Activated CD8-positive, alpha-beta memory T cell treated with anti-CD3 and anti-CD28 coated beads, Interleukin-2, amount 10 ng/mL, durations not matched to agents 7 days and 5 days (primary cell): ENCODE measurements around the gene NSMF. TPM values are rescaled to one million over a fixed set of nuclear protein-coding genes. Genes with fewer than 3 reads are reported as not detected.

ENCODE experiments used
- ATAC-seq: fragments of 150-1000 bp; cut with Tn5 transposase; one replicate; pipeline ENCODE4 v1.10.0; 2021; ENCODE audit warnings: moderate library complexity
- CTCF ChIA-PET: fragments of 350-600 bp; sonication (Branson Sonifier 250); formaldehyde crosslinking; loops from one replicate; lab custom pipeline; 2021; ENCODE audit warnings: antibody characterized with exemption; lab: Charles Lee
- DNase-seq: peaks from one replicate; pipeline ENCODE4 v3.0.0-alpha.2; 2020
- H3K27ac Mint-ChIP-seq: one replicate; pipeline ENCODE4 v1.8.0; 2021; ENCODE audit warnings: mild to moderate bottlenecking, mixed read lengths
- H3K27me3 Mint-ChIP-seq: one replicate; pipeline ENCODE4 v1.8.0; 2021; ENCODE audit warnings: mixed read lengths
- H3K36me3 Mint-ChIP-seq: one replicate; pipeline ENCODE4 v1.8.0; 2021; ENCODE audit warnings: mild to moderate bottlenecking, mixed read lengths
- H3K4me1 Mint-ChIP-seq: one replicate; pipeline ENCODE4 v1.8.0; 2021; ENCODE audit warnings: mixed read lengths
- H3K4me3 Mint-ChIP-seq: one replicate; pipeline ENCODE4 v1.8.0; 2021; ENCODE audit warnings: mild to moderate bottlenecking, moderate library complexity, mixed read lengths
- H3K9me3 Mint-ChIP-seq: one replicate; pipeline ENCODE4 v1.8.0; 2022; ENCODE audit warnings: low read depth, mixed read lengths
- microRNA-seq: library from miRNA; unstranded; fragments of <30 nt; microRNA quantifications from one replicate; pipeline ENCODE4 v1.2.0, GENCODE V29; 2022
- total RNA-seq, 2 experiments: library from RNA; stranded (reverse); gene quantifications; one replicate each; pipeline ENCODE4 v1.2.3, GENCODE V29; 2021

The NSMF gene
- total RNA-seq, 2 experiments from 2014 or later, result 35.8 to 42.1 TPM

GRCh38 chr9:137406085-137406760 lies 52.9 kb downstream of the NSMF start:
- CTCF ChIA-PET, result interaction anchor here (0.9 kb wide), 1 partner anchor 104 kb away, joined by 3 read pairs; the partner anchor contains the start of gene NRARP
- Mint-ChIP-seq H3K36me3 (peaks cover 4% of the 10 kb centered on the region), H3K4me1 (peaks cover 7% of the 10 kb centered on the region), H3K27ac (no peak overlapping the region), H3K9me3 (no peaks in the 10 kb centered on the region), H3K4me3 (no peak overlapping the region), H3K27me3 (peaks cover 8% of the 10 kb centered on the region)
- DNase-seq (no peak), ATAC-seq (no peak)

DNA sequence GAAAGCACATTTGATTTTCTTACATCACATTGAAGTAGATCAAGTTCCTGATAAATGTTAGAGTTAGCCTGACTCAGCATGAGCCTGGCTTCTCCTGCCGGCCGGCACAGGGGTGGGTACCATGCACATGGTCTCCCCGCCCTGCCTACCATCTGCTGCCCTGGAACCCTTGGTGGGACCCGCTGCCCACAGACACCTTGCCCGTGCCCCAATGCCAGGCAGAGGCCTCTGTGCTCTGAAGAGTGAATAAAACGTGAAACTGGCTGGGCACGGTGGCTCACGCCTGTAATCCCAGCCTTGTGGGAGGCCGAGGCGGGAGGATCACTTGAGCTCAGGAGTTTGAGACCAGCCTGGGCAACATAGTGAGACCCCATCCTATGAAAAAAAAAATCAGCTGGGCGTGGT lies 53.5 kb downstream of the NSMF start:
- H3K4me3 Mint-ChIP-seq, result no peak overlapping the region

GRCh38 chr9:137404961-137405567 lies 54.1 kb downstream of the NSMF start:
- ATAC-seq, result no peak
- DNase-seq, result no peak
- Mint-ChIP-seq H3K9me3 (no peaks in the 10 kb centered on the region), H3K4me1 (peaks cover 4% of the 10 kb centered on the region), H3K4me3 (no peak overlapping the region), H3K27me3 (peaks cover 8% of the 10 kb centered on the region), H3K27ac (no peak overlapping the region), H3K36me3 (peaks cover 4% of the 10 kb centered on the region)
- CTCF ChIA-PET, result no interaction called here

More for the DNA sequence above, 53.5 kb downstream of the NSMF start:
- H3K27me3 Mint-ChIP-seq, result peaks cover 8% of the 10 kb centered on the region
- peaks cover 7% of the 10 kb centered on the region for H3K4me1 Mint-ChIP-seq
- no peaks in the 10 kb centered on the region for H3K9me3 Mint-ChIP-seq
- CTCF ChIA-PET, result interaction anchor here (0.9 kb wide), 1 partner anchor 103 kb away, joined by 3 read pairs; the partner anchor contains the start of gene NRARP
- H3K36me3 Mint-ChIP-seq, result peaks cover 4% of the 10 kb centered on the region
- DNase-seq, result no peak
- H3K27ac Mint-ChIP-seq, result no peak overlapping the region
- no peak for ATAC-seq

DNA sequence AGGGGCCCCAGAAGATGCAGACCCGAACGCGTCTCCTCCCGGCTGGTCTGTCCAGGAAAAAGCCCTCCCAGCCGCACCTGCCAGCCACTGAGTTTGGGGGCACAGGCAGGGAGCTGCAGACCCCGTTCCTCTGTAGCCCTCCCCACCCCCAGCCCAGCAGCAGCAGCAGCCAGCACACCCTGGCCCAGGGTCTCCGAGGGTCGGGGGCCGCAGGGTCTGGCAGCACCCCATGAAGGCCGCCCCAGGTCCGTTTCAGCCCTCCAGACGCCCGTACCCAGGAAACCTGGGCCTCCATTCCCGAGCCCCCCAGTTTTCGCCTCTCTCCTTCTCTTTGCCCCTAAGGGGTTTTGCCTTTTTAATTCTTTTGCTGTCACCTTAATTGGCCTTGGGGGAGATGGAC lies 55.9 kb downstream of the NSMF start:
- no peak for ATAC-seq
- H3K27ac Mint-ChIP-seq, result no peak overlapping the region

DNA sequence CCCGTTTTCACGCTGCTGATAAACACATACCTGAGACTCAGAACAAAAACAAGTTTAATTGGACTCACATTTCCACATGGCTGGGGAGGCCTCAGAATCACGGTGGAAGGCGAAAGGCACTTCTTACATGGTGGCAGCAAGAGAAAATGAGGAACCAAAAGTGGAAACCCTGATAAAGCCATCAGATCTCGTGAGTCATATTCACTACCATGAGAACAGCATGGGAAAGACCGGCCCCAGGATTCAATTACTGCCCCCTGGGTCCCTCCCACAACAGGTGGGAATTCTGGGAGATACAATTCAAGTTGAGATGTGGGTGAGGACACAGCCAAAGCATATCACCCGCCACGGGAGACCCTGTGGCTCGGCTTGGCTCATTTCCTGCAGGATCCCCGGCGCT lies 56.4 kb downstream of the NSMF start:
- CTCF ChIA-PET, result no interaction called here
- H3K9me3 Mint-ChIP-seq, result no peaks in the 10 kb centered on the region
- peaks cover 6% of the 10 kb centered on the region for H3K27me3 Mint-ChIP-seq
- peaks cover 3% of the 10 kb centered on the region for H3K4me1 Mint-ChIP-seq
- ATAC-seq (no peak), DNase-seq (no peak)
- H3K36me3 Mint-ChIP-seq, result peaks cover 9% of the 10 kb centered on the region
- H3K27ac Mint-ChIP-seq, result no peak overlapping the region
- no peak overlapping the region for H3K4me3 Mint-ChIP-seq

More for the DNA sequence above, 55.9 kb downstream of the NSMF start:
- H3K9me3 Mint-ChIP-seq, result no peaks in the 10 kb centered on the region
- peaks cover 6% of the 10 kb centered on the region for H3K27me3 Mint-ChIP-seq
- no peak overlapping the region for H3K4me3 Mint-ChIP-seq
- peaks cover 3% of the 10 kb centered on the region for H3K4me1 Mint-ChIP-seq
- CTCF ChIA-PET, result no interaction called here
- H3K36me3 Mint-ChIP-seq, result peaks cover 8% of the 10 kb centered on the region
- DNase-seq, result no peak

GRCh38 chr9:137398561-137399468 lies 60.3 kb downstream of the NSMF start:
- Mint-ChIP-seq H3K4me3 (no peak overlapping the region), H3K4me1 (peaks cover 3% of the 10 kb centered on the region), H3K36me3 (peaks cover 9% of the 10 kb centered on the region), H3K27ac (no peak overlapping the region), H3K9me3 (no peaks in the 10 kb centered on the region), H3K27me3 (no peaks in the 10 kb centered on the region)
- DNase-seq, result no peak
- CTCF ChIA-PET, result no interaction called here
- no peak for ATAC-seq

- no peaks in the 10 kb centered on the region for H3K9me3 Mint-ChIP-seq
- ATAC-seq (no peak), DNase-seq (no peak)
- H3K4me1 Mint-ChIP-seq, result peaks cover 3% of the 10 kb centered on the region
- peaks cover 9% of the 10 kb centered on the region for H3K36me3 Mint-ChIP-seq
- no peak overlapping the region for H3K4me3 Mint-ChIP-seq
- CTCF ChIA-PET, result no interaction called here
- no peaks in the 10 kb centered on the region for H3K27me3 Mint-ChIP-seq
- no peak overlapping the region for H3K27ac Mint-ChIP-seq
Measured at GRCh38 chr9:137397675-137398423, 61.3 kb downstream of the NSMF start.

Small RNA genes within 50 kb of the gene (microRNA-seq; reads per million reads assigned to microRNA genes)
- gene MIR7114, result 1.3 reads per million

Other genes starting within 250 kb of the NSMF start
- 1 to 10 TPM; 2.9 to 3.0 TPM for gene RNF208, start 237.1 kb downstream of the NSMF start, total RNA-seq
- gene CYSRT1, start 234.2 kb downstream of the NSMF start, total RNA-seq, result under 1 TPM; 0.53 to 0.89 TPM
- not detected for gene RNF224, start 231.8 kb downstream of the NSMF start, total RNA-seq
- gene SLC34A3, start 228.4 kb downstream of the NSMF start, total RNA-seq, result not detected
- 100 to 1,000 TPM; 353 to 375 TPM for gene TUBB4B, start 218.0 kb downstream of the NSMF start, total RNA-seq
- gene STPG3, start 208.0 kb downstream of the NSMF start, total RNA-seq, result not detected
- 10 to 100 TPM; 70.8 to 75.3 TPM for gene NELFB, start 204.0 kb downstream of the NSMF start, total RNA-seq
- 10 to 100 TPM; 10.9 to 13.3 TPM for gene TOR4A, start 181.6 kb downstream of the NSMF start, total RNA-seq
- gene NRARP, start 157.1 kb downstream of the NSMF start, total RNA-seq, result 1 to 10 TPM; 1.6 to 4.5 TPM
- 10 to 100 TPM in 1 of 2 experiments, 1 to 10 TPM in 1; 9.2 to 19.8 TPM for gene EXD3, start 36.2 kb downstream of the NSMF start, total RNA-seq
- under 1 TPM; 0.30 to 0.53 TPM for gene NOXA1, start 35.9 kb downstream of the NSMF start, total RNA-seq
- gene ENTPD8, start 18.0 kb downstream of the NSMF start, total RNA-seq, result not detected
- 1 to 10 TPM; 3.0 to 3.2 TPM for gene PNPLA7, start 91.1 kb upstream of the NSMF start, total RNA-seq
- gene MRPL41, start 92.5 kb upstream of the NSMF start, total RNA-seq, result 10 to 100 TPM; 57.9 to 58.3 TPM
- 10 to 100 TPM; 39.9 to 45.1 TPM for gene DPH7, start 119.6 kb upstream of the NSMF start, total RNA-seq
- gene ZMYND19, start 131.2 kb upstream of the NSMF start, total RNA-seq, result 10 to 100 TPM; 34.0 to 46.0 TPM
- gene ARRDC1, start 146.4 kb upstream of the NSMF start, total RNA-seq, result 10 to 100 TPM; 49.0 to 50.1 TPM
- 100 to 1,000 TPM in 1 of 2 experiments, 10 to 100 TPM in 1; 99.9 to 130 TPM for gene EHMT1, start 159.7 kb upstream of the NSMF start, total RNA-seq